NCI-H128 (cell line): Measurements from ENCODE around the gene MLNR.

ENCODE experiments used
- DNase-seq: peaks from one replicate; lab custom pipeline; 2025; ENCODE audit not compliant: unreplicated experiment; lab: John Stamatoyannopoulos, UW

MLNR gene

GRCh38 chr13:49220036-49220855, at the start of gene MLNR:
TSS of gene MLNR (plus strand) at chr13:49220338. CDS start at chr13:49220338, 0 bp downstream.
- DNase-seq: no peak

GRCh38 chr13:49171359-49171758, 48.8 kb upstream of the MLNR start:
- no peak for DNase-seq

- DNase-seq: no peak
These were observed 36.3 kb upstream of the MLNR start for GRCh38 chr13:49183672-49184325.

GRCh38 chr13:49184621-49185020, 35.5 kb upstream of the MLNR start:
- DNase-seq: no peak

- DNase-seq: no peak
These were observed 34.9 kb upstream of the MLNR start for GRCh38 chr13:49185264-49185663.

GRCh38 chr13:49190901-49191300, 29.2 kb upstream of the MLNR start:
- no peak for DNase-seq

GRCh38 chr13:49206641-49207040, 13.5 kb upstream of the MLNR start:
- DNase-seq: no peak

GRCh38 chr13:49208619-49209018, 11.5 kb upstream of the MLNR start:
- no peak for DNase-seq

GRCh38 chr13:49210114-49210513, 10.0 kb upstream of the MLNR start:
- DNase-seq: no peak

GRCh38 chr13:49210669-49211068, 9.5 kb upstream of the MLNR start:
- DNase-seq: no peak

- DNase-seq: no peak
These were observed 6.6 kb upstream of the MLNR start for GRCh38 chr13:49213539-49213938.

- no peak for DNase-seq
These were observed 5.9 kb upstream of the MLNR start for GRCh38 chr13:49213997-49214916.

GRCh38 chr13:49214917-49215376, 5.2 kb upstream of the MLNR start:
- DNase-seq: no peak

- DNase-seq: no peak
These were observed 3.8 kb upstream of the MLNR start for GRCh38 chr13:49216334-49216733.

- DNase-seq: no peak
These were observed 2.1 kb upstream of the MLNR start for GRCh38 chr13:49217962-49218492.

- DNase-seq: no peak
These were observed 1.6 kb upstream of the MLNR start for GRCh38 chr13:49218493-49219051.

GRCh38 chr13:49219647-49220035, 497 bp upstream of the MLNR start:
- DNase-seq: no peak

GRCh38 chr13:49220856-49221589, 885 bp downstream of the MLNR start:
- DNase-seq: no peak

- DNase-seq: no peak
These were observed 1.4 kb downstream of the MLNR start for GRCh38 chr13:49221590-49221965.
